Karpas-422 (cell line): ENCODE data around the gene BRAF. TPM values are rescaled to one million over a fixed set of nuclear protein-coding genes. Genes with fewer than 3 reads are reported as not detected.
A peak's percentile ranks its signal among the peaks of the same experiment; 100 is the strongest.
"Not testable (repeated sequence)": the region's sequence is repeated elsewhere in the genome, so short reads cannot be mapped to it uniquely, and the experiment has no call there.

Experiments
- DNase-seq: peaks from one replicate; pipeline ENCODE4 v3.0.0-alpha.2; 2015
- H2AFZ ChIP-seq: fragments of 200-600 bp; sonication (generic); 2 replicates; pipeline ENCODE4 v1.6.1; 2014; ENCODE audit warnings: antibody characterized with exemption, low read length, mixed read lengths
- H3K27ac ChIP-seq: fragments of 200-600 bp; sonication (generic); 2 replicates; pipeline ENCODE4 v1.5.1; 2014; ENCODE audit warnings: mild to moderate bottlenecking, low read length, moderate library complexity
- H3K27me3 ChIP-seq: fragments of 200-600 bp; sonication (generic); 2 replicates; pipeline ENCODE4 v1.6.1; 2014; ENCODE audit warnings: low read length, mixed read lengths
- H3K36me3 ChIP-seq: fragments of 200-600 bp; sonication (generic); 2 replicates; pipeline ENCODE4 v1.6.1; 2014; ENCODE audit warnings: low read length, mixed read lengths; ENCODE audit not compliant: insufficient read depth
- H3K4me1 ChIP-seq: fragments of 200-600 bp; sonication (generic); 2 replicates; pipeline ENCODE4 v1.6.1; 2014; ENCODE audit warnings: mild to moderate bottlenecking, low read length, mixed read lengths
- H3K4me2 ChIP-seq: fragments of 200-600 bp; sonication (generic); 2 replicates; pipeline ENCODE4 v1.6.1; 2014; ENCODE audit warnings: low read length, low read depth, mild to moderate bottlenecking; ENCODE audit not compliant: poor library complexity, severe bottlenecking
- H3K4me3 ChIP-seq: fragments of 200-600 bp; sonication (generic); 2 replicates; pipeline ENCODE4 v1.5.1; 2014; ENCODE audit warnings: mild to moderate bottlenecking, antibody characterized with exemption, low read length, mixed read lengths
- H3K79me2 ChIP-seq: fragments of 200-600 bp; sonication (generic); 2 replicates; pipeline ENCODE4 v1.6.1; 2014; ENCODE audit warnings: mild to moderate bottlenecking, low read length, mixed read lengths
- H3K9ac ChIP-seq: fragments of 200-600 bp; sonication (generic); 2 replicates; pipeline ENCODE4 v1.6.0; 2014; ENCODE audit warnings: low read length
- H3K9me2 ChIP-seq: fragments of 200-600 bp; sonication (generic), shearing (Covaris generic); replicated peaks from 2 replicates; pipeline ENCODE4 v1.6.0; 2014; ENCODE audit warnings: mild to moderate bottlenecking, low read length, moderate library complexity; ENCODE audit not compliant: insufficient read depth
- H3K9me3 ChIP-seq: fragments of 300-700, 200-600 bp; sonication (generic); 2 replicates; pipeline ENCODE4 v1.6.1; 2014; ENCODE audit warnings: low read length, mixed read lengths
- H4K20me1 ChIP-seq: fragments of 200-600 bp; sonication (generic); 2 replicates; pipeline ENCODE4 v1.6.1; 2014; ENCODE audit warnings: mild to moderate bottlenecking, antibody characterized with exemption, low read length, low read depth; ENCODE audit not compliant: insufficient read depth
- total RNA-seq: library from RNA; depleted of rRNA; stranded (reverse); fragments of >200 nt; shearing (Covaris generic); gene quantifications from 2 replicates; pipeline ENCODE4 v1.2.3, GENCODE V29; 2014; ENCODE audit warnings: low replicate concordance

BRAF gene
- total RNA-seq, 1 experiment from 2014 or later = 72.6 TPM

DNA sequence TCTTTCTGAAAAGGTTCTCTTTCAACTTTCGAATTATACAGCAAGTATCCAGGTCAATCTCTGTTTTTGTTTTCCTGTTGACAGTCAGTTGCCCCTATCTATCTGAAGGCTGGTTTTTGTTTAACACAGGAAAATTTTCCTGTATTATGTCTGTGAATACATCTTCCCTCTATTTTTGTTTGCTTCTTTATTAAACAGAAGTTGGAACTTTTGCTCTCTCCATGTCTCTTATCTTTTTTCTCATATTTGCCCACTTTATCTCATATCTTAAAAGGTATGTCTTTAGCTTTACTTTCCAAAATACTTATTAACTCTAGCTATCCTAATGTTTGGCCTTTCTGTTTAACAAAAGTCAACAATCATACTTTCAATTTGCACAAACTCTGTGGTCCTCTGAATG lies 95.0 kb downstream of the BRAF start:
- Histone ChIP-seq H3K27ac (no peak overlapping the region), H3K4me1 (no peaks in the 10 kb centered on the region), H3K9me2 (no peaks in the 10 kb centered on the region), H3K27me3 (no peaks in the 10 kb centered on the region), H3K79me2 (peaks cover 79% of the 10 kb centered on the region), H3K9me3 (no peaks in the 10 kb centered on the region), H3K4me3 (no peak overlapping the region), H3K36me3 (peaks cover 19% of the 10 kb centered on the region; the same call in 1 of the 2 replicates), H3K9ac (no peak overlapping the region), H2AFZ (no peak overlapping the region), H4K20me1 (no peaks in the 10 kb centered on the region), H3K4me2 (no peak overlapping the region)
- DNase-seq = no peak

DNA sequence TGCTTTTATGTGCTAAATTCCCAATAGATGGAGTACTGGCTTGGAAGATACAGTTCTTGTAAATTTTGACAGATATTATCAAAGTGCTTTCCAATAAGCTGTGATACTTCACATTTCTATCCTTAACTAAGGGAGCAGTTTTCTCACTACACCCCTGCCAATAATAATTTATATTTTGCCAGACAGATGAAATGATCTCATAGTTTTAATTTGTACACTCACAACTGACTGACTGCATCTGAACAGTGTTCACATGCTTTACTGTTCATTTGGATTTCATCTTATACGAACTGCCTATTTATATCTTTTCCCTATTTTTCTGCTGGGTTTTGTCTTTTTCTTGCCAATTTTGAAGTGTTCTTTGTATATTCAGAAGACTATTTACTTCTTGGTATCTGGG lies 96.0 kb downstream of the BRAF start:
- Histone ChIP-seq H3K27ac (no peak overlapping the region), H3K27me3 (no peaks in the 10 kb centered on the region), H3K36me3 (peaks cover 10% of the 10 kb centered on the region; the same call in 1 of the 2 replicates), H2AFZ (no peak overlapping the region), H4K20me1 (no peaks in the 10 kb centered on the region), H3K79me2 (peaks cover 75% of the 10 kb centered on the region), H3K9me2 (no peaks in the 10 kb centered on the region), H3K4me1 (no peaks in the 10 kb centered on the region), H3K4me3 (no peak overlapping the region), H3K9me3 (no peaks in the 10 kb centered on the region), H3K4me2 (no peak overlapping the region), H3K9ac (no peak overlapping the region)
- no peak for DNase-seq

DNA sequence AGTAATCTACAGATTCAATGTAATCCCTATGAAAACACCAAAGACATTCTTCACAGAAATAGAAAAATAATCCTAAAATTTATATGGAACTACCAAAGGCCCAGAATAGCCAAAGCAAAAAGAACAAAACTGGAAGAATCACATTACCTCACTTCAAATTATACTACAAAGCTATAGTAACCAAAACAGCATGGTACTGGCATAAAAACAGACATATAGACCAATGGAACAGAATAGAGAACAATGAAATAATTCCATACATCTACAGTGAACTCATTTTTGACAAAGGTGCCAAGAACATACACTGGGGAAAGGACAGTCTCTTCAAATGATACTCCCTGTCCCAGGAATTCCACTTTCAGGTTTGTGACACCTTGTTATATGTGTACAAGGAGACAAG lies 107.3 kb downstream of the BRAF start:
- peaks cover 81% of the 10 kb centered on the region for H3K79me2 ChIP-seq
- not testable (repeated sequence) for H3K4me3 ChIP-seq

DNA sequence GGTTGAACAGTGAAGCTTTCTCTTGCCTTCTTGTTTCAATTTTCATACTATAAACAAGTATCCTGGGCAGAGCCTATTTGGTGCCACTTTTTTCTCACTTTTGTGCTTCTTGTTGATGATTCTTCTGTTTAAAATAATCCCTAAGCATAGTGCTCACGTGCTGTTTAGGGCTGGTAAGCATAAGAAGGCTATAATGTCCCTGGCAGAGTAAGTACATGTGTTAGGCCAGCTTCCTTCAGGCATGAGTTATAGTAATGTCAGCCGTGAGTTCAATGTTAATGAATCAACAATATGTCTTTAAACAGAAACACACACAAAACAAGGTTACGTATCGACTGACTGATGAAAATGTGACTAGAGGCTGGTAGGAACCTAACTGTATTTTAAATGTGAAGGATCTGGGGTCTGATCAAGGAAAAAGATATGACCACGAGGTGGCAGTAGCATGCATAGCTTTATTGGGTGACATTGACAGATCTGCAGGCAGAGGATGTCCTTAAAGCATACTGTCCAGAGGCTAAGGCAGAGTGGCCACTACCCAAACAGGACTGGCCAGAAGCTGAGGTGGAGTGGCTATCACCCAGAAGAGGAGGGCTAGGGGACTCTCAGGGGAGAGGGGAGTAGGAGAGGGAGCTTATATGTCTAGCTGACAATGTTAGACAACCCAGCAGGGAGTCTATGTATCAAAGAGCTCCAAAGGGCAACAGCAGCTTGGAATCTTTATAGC lies 113.7 kb downstream of the BRAF start:
- Histone ChIP-seq H3K9me2 (no peaks in the 10 kb centered on the region), H3K36me3 (peaks cover under 1% of the 10 kb centered on the region; the same call in 1 of the 2 replicates), H2AFZ (no peak overlapping the region), H3K4me3 (no peak overlapping the region), H3K27me3 (no peaks in the 10 kb centered on the region), H3K4me2 (no peak overlapping the region), H3K9me3 (no peaks in the 10 kb centered on the region), H3K9ac (no peak overlapping the region), H3K4me1 (peaks cover 28% of the 10 kb centered on the region), H4K20me1 (no peaks in the 10 kb centered on the region), H3K79me2 (peaks cover 70% of the 10 kb centered on the region), H3K27ac (no peak overlapping the region)
- peak; percentile 86 for DNase-seq

More for the DNA sequence above, 107.3 kb downstream of the BRAF start:
- H3K9me3 ChIP-seq, DNase-seq, H2AFZ ChIP-seq, H3K27ac ChIP-seq, H3K27me3 ChIP-seq, H3K4me2 ChIP-seq, H4K20me1 ChIP-seq, H3K9me2 ChIP-seq, H3K9ac ChIP-seq, H3K36me3 ChIP-seq: not testable (repeated sequence)
- peaks cover 19% of the 10 kb centered on the region for H3K4me1 ChIP-seq

DNA sequence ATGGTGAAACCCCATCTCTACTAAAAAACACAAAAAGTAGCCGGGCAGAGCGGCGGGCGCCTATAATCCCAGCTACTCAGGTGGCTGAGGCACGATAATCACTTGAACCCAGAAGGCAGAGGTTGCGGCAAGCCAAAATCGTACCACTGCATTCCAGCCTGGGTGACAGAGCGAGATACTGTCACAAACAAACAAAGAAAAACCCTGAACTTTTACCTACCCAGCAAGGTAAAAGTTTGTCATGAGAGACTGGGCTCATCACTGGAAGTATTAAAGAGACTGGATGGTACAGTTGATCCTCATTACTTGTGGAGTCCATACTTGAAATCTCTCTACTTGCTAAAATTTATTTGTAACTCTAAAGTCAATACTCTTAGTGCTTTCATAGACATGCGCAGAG lies 114.3 kb downstream of the BRAF start:
- Histone ChIP-seq H2AFZ (no peak overlapping the region), H4K20me1 (no peaks in the 10 kb centered on the region), H3K9me3 (no peaks in the 10 kb centered on the region), H3K9me2 (no peaks in the 10 kb centered on the region), H3K4me1 (peaks cover 34% of the 10 kb centered on the region), H3K27me3 (no peaks in the 10 kb centered on the region), H3K9ac (no peak overlapping the region), H3K79me2 (peaks cover 71% of the 10 kb centered on the region), H3K36me3 (peaks cover 7% of the 10 kb centered on the region; the same call in 1 of the 2 replicates), H3K4me2 (no peak overlapping the region), H3K27ac (no peak overlapping the region), H3K4me3 (no peak overlapping the region)
- no peak for DNase-seq

DNA sequence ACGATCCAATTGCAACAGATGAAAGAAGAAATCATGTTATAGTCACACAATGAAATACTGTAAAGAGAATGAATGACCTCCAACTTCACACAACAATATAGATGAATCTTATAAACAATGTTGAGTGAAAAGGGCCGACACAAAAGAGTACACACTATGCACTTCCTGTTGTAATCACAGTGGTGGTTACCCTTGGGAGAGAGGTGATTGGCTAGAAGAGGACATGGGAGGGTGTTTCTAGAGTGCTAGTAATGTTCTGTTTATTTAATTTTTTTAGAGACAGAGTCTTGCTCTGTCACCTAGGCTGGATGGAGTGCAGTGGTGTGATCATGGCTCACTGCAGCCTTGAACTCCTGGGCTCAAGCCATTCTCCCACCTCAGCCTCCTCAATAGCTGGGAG lies 145.8 kb downstream of the BRAF start:
- Histone ChIP-seq H3K4me2 (no peak overlapping the region), H3K27me3 (no peaks in the 10 kb centered on the region), H3K4me3 (no peak overlapping the region), H2AFZ (no peak overlapping the region), H4K20me1 (no peaks in the 10 kb centered on the region), H3K36me3 (peaks cover 29% of the 10 kb centered on the region), H3K9ac (no peak overlapping the region), H3K4me1 (no peaks in the 10 kb centered on the region), H3K79me2 (peaks cover 5% of the 10 kb centered on the region; the same call in 1 of the 2 replicates), H3K9me2 (no peaks in the 10 kb centered on the region), H3K9me3 (no peaks in the 10 kb centered on the region), H3K27ac (no peak overlapping the region)
- no peak for DNase-seq

DNA sequence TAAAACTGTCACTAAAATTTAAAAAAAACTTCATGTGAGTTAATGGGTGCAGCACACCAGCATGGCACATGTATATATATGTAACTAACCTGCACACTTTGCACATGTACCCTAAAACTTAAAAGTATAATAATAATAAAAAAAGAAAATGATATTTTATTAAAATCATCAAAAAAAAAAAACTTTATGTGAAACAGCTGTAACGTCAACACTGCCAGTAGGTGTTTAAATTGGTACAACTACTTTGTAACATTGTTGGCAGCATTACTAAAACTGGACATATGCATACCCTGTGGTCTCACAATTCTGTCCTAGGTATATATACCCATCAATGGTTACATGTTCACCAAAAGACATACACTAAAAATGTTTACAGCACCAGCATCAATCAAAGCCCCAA lies 146.2 kb downstream of the BRAF start:
- no peak for DNase-seq
- no peak overlapping the region for H3K9ac ChIP-seq
- H3K4me3 ChIP-seq = no peak overlapping the region
- peaks cover 33% of the 10 kb centered on the region for H3K36me3 ChIP-seq
- H2AFZ ChIP-seq = no peak overlapping the region
- H3K4me1 ChIP-seq = no peaks in the 10 kb centered on the region
- H3K4me2 ChIP-seq = no peak overlapping the region
- H3K9me3 ChIP-seq = no peaks in the 10 kb centered on the region
- no peaks in the 10 kb centered on the region for H3K9me2 ChIP-seq
- H3K79me2 ChIP-seq = peaks cover 3% of the 10 kb centered on the region; the same call in 1 of the 2 replicates
- no peaks in the 10 kb centered on the region for H3K27me3 ChIP-seq
- H4K20me1 ChIP-seq = no peaks in the 10 kb centered on the region
- no peak overlapping the region for H3K27ac ChIP-seq

- Histone ChIP-seq H3K9ac (no peak overlapping the region), H3K36me3 (peaks cover 38% of the 10 kb centered on the region), H3K9me2 (no peaks in the 10 kb centered on the region), H3K9me3 (no peaks in the 10 kb centered on the region), H3K27me3 (no peaks in the 10 kb centered on the region), H3K79me2 (peaks cover 3% of the 10 kb centered on the region), H3K4me1 (no peaks in the 10 kb centered on the region), H4K20me1 (no peaks in the 10 kb centered on the region), H3K27ac (no peak overlapping the region), H3K4me3 (no peak overlapping the region), H3K4me2 (no peak overlapping the region), H2AFZ (no peak overlapping the region)
- DNase-seq = no peak
These were observed 150.4 kb downstream of the BRAF start for GRCh38 chr7:140774371-140774770.
